ENCODE data around the gene CRIM1. TPM values are rescaled to one million over a fixed set of nuclear protein-coding genes. Genes with fewer than 3 reads are reported as not detected.

CRIM1 gene
- total RNA-seq, 1 donor from 2014 or later: 103 TPM

DNA sequence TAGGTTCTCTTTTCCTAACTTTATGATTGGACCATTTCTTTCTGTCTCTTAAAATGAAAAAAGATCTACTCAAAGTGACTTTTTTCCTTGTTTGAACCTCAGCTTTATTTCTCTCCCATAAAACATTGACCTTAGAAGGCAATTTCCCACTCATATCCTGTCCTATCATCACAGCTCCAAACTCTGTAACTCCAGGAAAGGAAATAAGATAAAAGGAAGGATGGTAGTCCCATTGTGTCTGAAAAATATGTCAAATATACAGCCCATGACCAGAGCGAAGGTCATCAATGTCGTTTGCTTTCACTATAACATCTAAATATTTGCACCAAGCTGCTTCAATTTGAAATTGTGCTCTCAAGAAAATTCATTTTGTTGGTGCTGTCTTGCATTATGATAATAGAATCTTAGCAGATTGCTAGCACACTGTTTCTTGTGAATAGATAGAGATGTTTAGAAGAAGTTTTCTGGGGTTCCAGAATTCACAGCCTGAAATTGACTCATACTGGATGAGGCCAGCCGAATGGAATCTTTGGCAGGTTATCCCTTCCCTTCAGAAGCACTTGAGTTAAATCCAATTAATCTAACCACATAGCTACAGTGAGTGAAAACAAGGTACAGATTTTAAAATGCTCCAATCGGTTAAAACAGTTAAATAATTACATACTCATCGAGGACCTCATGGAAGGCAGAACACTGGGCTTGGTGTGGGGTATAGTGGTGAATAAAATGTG, 95.1 kb downstream of the CRIM1 start:
- DNase-seq (ENCODE audit: low read depth): peak; percentile 60
- no peak overlapping the region for H3K4me3 ChIP-seq (ENCODE audit: low read depth, low read length)
- TF ChIP-seq, protein P1, sequence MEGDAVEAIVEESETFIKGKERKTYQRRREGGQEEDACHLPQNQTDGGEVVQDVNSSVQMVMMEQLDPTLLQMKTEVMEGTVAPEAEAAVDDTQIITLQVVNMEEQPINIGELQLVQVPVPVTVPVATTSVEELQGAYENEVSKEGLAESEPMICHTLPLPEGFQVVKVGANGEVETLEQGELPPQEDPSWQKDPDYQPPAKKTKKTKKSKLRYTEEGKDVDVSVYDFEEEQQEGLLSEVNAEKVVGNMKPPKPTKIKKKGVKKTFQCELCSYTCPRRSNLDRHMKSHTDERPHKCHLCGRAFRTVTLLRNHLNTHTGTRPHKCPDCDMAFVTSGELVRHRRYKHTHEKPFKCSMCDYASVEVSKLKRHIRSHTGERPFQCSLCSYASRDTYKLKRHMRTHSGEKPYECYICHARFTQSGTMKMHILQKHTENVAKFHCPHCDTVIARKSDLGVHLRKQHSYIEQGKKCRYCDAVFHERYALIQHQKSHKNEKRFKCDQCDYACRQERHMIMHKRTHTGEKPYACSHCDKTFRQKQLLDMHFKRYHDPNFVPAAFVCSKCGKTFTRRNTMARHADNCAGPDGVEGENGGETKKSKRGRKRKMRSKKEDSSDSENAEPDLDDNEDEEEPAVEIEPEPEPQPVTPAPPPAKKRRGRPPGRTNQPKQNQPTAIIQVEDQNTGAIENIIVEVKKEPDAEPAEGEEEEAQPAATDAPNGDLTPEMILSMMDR (IDR thresholded peaks at IDR 0.05; ENCODE audit: insufficient read depth, low read length, poor library complexity, severe bottlenecking): no peak
- H3K27me3 ChIP-seq (ENCODE audit: control insufficient read depth, insufficient read depth, low read length): no peaks in the 10 kb centered on the region
- no peaks in the 10 kb centered on the region for H3K36me3 ChIP-seq (ENCODE audit: control insufficient read depth, insufficient read depth, low read length)

DNA sequence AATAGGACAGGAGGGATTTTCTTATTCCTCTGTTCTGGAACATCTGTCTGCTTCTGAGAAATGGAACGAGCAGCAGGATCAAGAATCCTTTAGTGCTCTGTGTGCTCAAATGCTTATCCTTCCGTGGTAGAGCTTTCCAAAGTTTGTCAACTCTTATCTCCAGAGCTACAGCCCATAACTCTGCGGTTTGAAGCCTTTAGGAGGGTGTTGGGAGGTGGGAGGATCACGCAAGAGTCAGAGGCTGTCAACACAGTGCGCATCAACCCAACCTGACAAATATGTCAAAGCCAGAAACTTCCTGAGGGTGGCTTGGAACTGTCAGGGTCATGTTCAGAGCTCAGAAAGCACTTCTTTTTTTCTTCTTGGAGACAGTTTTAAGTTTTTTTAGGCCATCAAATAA, 95.9 kb downstream of the CRIM1 start:
- no peak for DNase-seq (ENCODE audit: low read depth)
- TF ChIP-seq, protein P1 (IDR thresholded peaks at IDR 0.05; ENCODE audit: insufficient read depth, low read length, poor library complexity, severe bottlenecking): no peak

DNA sequence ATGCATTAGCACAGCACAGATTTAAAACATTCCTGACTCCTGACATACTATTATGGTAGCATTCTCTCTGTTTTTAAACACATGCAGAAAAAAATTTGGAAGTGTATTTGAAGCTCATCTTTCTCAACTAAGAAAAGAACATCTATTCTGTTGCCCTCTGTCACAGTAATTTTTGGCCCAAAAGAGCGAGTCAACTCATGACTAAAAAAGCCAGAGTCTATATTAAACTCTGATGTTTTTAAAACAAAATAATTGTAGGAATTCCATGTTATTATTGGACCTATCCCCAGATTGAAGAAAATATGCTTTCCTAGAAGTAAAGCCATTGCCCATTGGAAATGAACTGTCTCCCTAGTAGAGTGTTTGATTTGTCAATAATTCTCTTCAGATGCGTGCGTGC, 96.7 kb downstream of the CRIM1 start:
- TF ChIP-seq, protein P1 (IDR thresholded peaks at IDR 0.05; ENCODE audit: insufficient read depth, low read length, poor library complexity, severe bottlenecking): no peak
- no peak for DNase-seq (ENCODE audit: low read depth)
- H3K27me3 ChIP-seq (ENCODE audit: control insufficient read depth, insufficient read depth, low read length): no peaks in the 10 kb centered on the region
- no peak overlapping the region for H3K4me3 ChIP-seq (ENCODE audit: low read depth, low read length)
- no peaks in the 10 kb centered on the region for H3K36me3 ChIP-seq (ENCODE audit: control insufficient read depth, insufficient read depth, low read length)

More for the DNA sequence above, 95.9 kb downstream of the CRIM1 start:
- Histone ChIP-seq H3K27me3 (ENCODE audit: control insufficient read depth, insufficient read depth, low read length) (no peaks in the 10 kb centered on the region), H3K36me3 (ENCODE audit: control insufficient read depth, insufficient read depth, low read length) (no peaks in the 10 kb centered on the region), H3K4me3 (ENCODE audit: low read depth, low read length) (no peak overlapping the region)

DNA sequence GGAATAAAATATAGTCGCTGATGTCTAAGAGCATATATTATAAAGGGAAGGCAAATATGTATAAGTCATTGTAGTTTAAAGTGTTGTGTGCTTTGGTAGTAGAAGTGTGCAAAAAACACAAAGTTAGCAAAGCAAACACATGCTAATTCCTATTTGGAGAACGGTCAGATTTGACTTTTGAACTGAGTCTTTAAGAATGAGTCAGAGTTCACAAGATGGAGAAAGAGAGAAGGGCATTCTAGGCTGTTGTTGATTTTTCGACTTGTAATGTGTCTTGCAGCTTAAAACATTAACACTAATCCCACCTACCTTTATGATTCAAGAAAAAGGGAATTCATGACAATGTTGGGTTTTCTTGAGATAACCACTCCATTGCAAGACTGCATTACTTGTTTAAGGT, 98.1 kb downstream of the CRIM1 start:
- no peaks in the 10 kb centered on the region for H3K36me3 ChIP-seq (ENCODE audit: control insufficient read depth, insufficient read depth, low read length)
- no peak for DNase-seq (ENCODE audit: low read depth)
- H3K4me3 ChIP-seq (ENCODE audit: low read depth, low read length): no peak overlapping the region
- H3K27me3 ChIP-seq (ENCODE audit: control insufficient read depth, insufficient read depth, low read length): no peaks in the 10 kb centered on the region
- TF ChIP-seq, protein P1 (IDR thresholded peaks at IDR 0.05; ENCODE audit: insufficient read depth, low read length, poor library complexity, severe bottlenecking): no peak

DNA sequence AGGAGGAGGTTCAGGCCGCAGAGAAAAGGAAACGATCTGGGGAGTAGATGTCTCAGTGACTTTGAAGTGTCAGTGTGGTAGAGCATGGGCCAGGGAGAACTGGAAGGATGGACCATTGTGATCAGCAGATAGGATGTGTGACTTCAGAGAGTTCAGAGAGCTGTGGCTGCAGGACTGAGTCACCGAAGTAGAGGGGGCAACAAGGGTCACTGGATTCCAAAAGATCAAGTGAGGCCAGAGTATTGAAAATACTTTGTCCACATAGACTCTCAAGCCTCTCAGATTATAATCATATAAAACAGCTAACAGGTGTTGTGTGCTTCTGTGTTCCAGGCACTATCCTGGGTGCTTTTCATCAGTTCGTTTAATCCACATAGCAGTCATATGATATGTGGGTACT, 99.4 kb downstream of the CRIM1 start:
- DNase-seq (ENCODE audit: low read depth): no peak
- H3K4me3 ChIP-seq (ENCODE audit: low read depth, low read length): no peak overlapping the region
- TF ChIP-seq, protein P1 (IDR thresholded peaks at IDR 0.05; ENCODE audit: insufficient read depth, low read length, poor library complexity, severe bottlenecking): no peak
- H3K27me3 ChIP-seq (ENCODE audit: control insufficient read depth, insufficient read depth, low read length): no peaks in the 10 kb centered on the region
- H3K36me3 ChIP-seq (ENCODE audit: control insufficient read depth, insufficient read depth, low read length): no peaks in the 10 kb centered on the region

DNA sequence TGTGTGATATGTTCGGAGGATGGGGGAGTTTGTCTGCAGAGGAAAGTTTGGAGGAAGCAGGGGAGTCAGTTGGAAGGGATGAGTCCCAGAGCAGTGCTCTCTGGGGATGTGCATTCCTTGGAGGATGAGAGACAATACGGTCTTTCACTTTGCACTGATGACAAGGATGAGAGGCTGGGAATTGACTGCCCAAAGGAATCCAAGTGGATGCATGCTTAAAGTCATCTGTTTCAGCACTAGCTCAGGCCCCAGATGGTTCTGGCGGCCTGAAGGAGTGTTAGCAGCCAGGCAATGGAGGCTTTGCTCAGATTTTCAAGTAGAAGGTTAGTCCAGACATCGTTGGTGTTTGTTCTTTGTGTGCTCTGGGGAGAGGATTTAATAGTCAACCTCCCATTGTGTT, 100.2 kb downstream of the CRIM1 start:
- Histone ChIP-seq H3K36me3 (ENCODE audit: control insufficient read depth, insufficient read depth, low read length) (no peaks in the 10 kb centered on the region), H3K4me3 (ENCODE audit: low read depth, low read length) (no peak overlapping the region), H3K27me3 (ENCODE audit: control insufficient read depth, insufficient read depth, low read length) (no peaks in the 10 kb centered on the region)
- TF ChIP-seq, protein P1 (IDR thresholded peaks at IDR 0.05; ENCODE audit: insufficient read depth, low read length, poor library complexity, severe bottlenecking): no peak
- no peak for DNase-seq (ENCODE audit: low read depth)
